Activated B cell treated with CpG ODN at 0.5 μM for 24 hours (primary cell): ENCODE data around the gene ANKMY1. TPM values are rescaled to one million over a fixed set of nuclear protein-coding genes. Genes with fewer than 3 reads are reported as not detected.
A peak's percentile ranks its signal among the peaks of the same experiment; 100 is the strongest.

Experiments
- ATAC-seq: fragments of 200-7000 bp; cut with Tn5 transposase; one replicate; pipeline ENCODE4 v1.10.0; 2021; ENCODE audit warnings: low read depth, mild to moderate bottlenecking, moderate library complexity
- CTCF ChIA-PET: fragments of 350-600 bp; sonication (Branson Sonifier 250); formaldehyde crosslinking; loops from one replicate; lab custom pipeline; 2021; ENCODE audit warnings: antibody characterized with exemption; lab: Charles Lee
- POLR2A ChIA-PET: fragments of 350-600 bp; sonication (Branson Sonifier 250); formaldehyde crosslinking; loops from one replicate; lab custom pipeline; 2021; ENCODE audit warnings: antibody characterized with exemption; lab: Charles Lee
- DNase-seq: peaks from one replicate; pipeline ENCODE4 v3.0.0; 2022
- H3K27ac Mint-ChIP-seq: one replicate; pipeline ENCODE4 v1.8.0; 2020; ENCODE audit warnings: mixed read lengths
- H3K27me3 Mint-ChIP-seq: one replicate; pipeline ENCODE4 v1.8.0; 2021; ENCODE audit warnings: mixed read lengths
- H3K36me3 Mint-ChIP-seq: one replicate; pipeline ENCODE4 v1.8.0; 2021; ENCODE audit warnings: low read depth, mixed read lengths
- H3K4me1 Mint-ChIP-seq: one replicate; pipeline ENCODE4 v1.8.0; 2021; ENCODE audit warnings: mixed read lengths
- H3K4me3 Mint-ChIP-seq: one replicate; pipeline ENCODE4 v1.8.0; 2020; ENCODE audit warnings: mild to moderate bottlenecking, mixed read lengths
- H3K9me3 Mint-ChIP-seq: one replicate; pipeline ENCODE4 v1.8.0; 2020; ENCODE audit warnings: mixed read lengths
- CTCF ChIP-seq: fragments of 200-600 bp; IDR thresholded peaks from one replicate; pipeline ENCODE4 v1.8.0; 2022; ENCODE audit warnings: antibody characterized with exemption, mild to moderate bottlenecking
- intact Hi-C: fragments of 100-400 bp; cut with micrococcal nuclease; formaldehyde crosslinking; loops from one replicate; pipeline ENCODE4 v1.15.1; 2024
- total RNA-seq: library from RNA; stranded (reverse); gene quantifications from 2 replicates; pipeline ENCODE4 v1.2.3, GENCODE V29; 2022

The ANKMY1 gene
- total RNA-seq, 1 donor from 2014 or later: 40.4 TPM

GRCh38 chr2:240586919-240587800 lies 29.4 kb upstream of the ANKMY1 start:
- H3K9me3 Mint-ChIP-seq: no peaks in the 10 kb centered on the region
- no peaks in the 10 kb centered on the region for H3K27me3 Mint-ChIP-seq
- ChIA-PET POLR2A (interaction anchor here (1.0 to 6.3 kb wide), 11 partner anchors 10 to 1296 kb away, joined by 3 to 536 read pairs (median 5); partner anchors contain the start of genes ANKMY1, DUSP28, HDAC4 and ING5), CTCF (interaction anchor here (0.6 to 4.1 kb wide), 6 partner anchors 18 to 73 kb away, joined by 3 to 52 read pairs (median 7); partner anchors contain the start of gene RNPEPL1)
- intact Hi-C loops: loop anchor here (1.0 to 2.0 kb wide), 5 partner anchors 22 to 245 kb away; partner anchors contain the start of gene GPC1
- TF ChIP-seq CTCF: no peak
- no peak for ATAC-seq
- H3K4me1 Mint-ChIP-seq: peaks cover 51% of the 10 kb centered on the region
- peak overlapping the region; percentile 81 for H3K27ac Mint-ChIP-seq
- H3K4me3 Mint-ChIP-seq: peak overlapping the region; percentile 95
- DNase-seq: no peak
- H3K36me3 Mint-ChIP-seq: peaks cover 44% of the 10 kb centered on the region

- CTCF ChIA-PET: interaction anchor here (1.0 to 4.1 kb wide), 5 partner anchors 17 to 72 kb away, joined by 3 to 52 read pairs (median 11); partner anchors contain the start of gene RNPEPL1
- peaks cover 43% of the 10 kb centered on the region for H3K36me3 Mint-ChIP-seq
- no peak for TF ChIP-seq CTCF
- ATAC-seq (peak; percentile 71), DNase-seq (peak; percentile 96)
- peak within 1 kb of the TSS; percentile 95 for H3K4me3 Mint-ChIP-seq
- peak within 1 kb of the TSS; percentile 96 for H3K27ac Mint-ChIP-seq
- H3K27me3 Mint-ChIP-seq: no peaks in the 10 kb centered on the region
- peaks cover 58% of the 10 kb centered on the region for H3K4me1 Mint-ChIP-seq
- intact Hi-C loops: loop anchor here (1.0 to 2.0 kb wide), 5 partner anchors 21 to 246 kb away; partner anchors contain the start of gene GPC1
- no peaks in the 10 kb centered on the region for H3K9me3 Mint-ChIP-seq
- POLR2A ChIA-PET: interaction anchor here (0.8 to 6.3 kb wide), 14 partner anchors 9 to 1185 kb away, joined by 3 to 536 read pairs (median 4); partner anchors contain the start of genes ANKMY1, DUSP28, HDAC4 and ING5
Observed at GRCh38 chr2:240586198-240586918, 28.6 kb upstream of the ANKMY1 start, which contains the start of gene CAPN10. Gene CAPN10 (plus strand): TSS chr2:240586734. CDS start chr2:240586912, 178 bp downstream.

GRCh38 chr2:240585681-240586197 lies 28.0 kb upstream of the ANKMY1 start:
- Mint-ChIP-seq H3K36me3 (peaks cover 41% of the 10 kb centered on the region), H3K27me3 (no peaks in the 10 kb centered on the region), H3K4me1 (peaks cover 58% of the 10 kb centered on the region), H3K9me3 (no peaks in the 10 kb centered on the region), H3K4me3 (peak overlapping the region; percentile 95), H3K27ac (peak overlapping the region; percentile 96)
- ATAC-seq (no peak), DNase-seq (no peak)
- ChIA-PET POLR2A (interaction anchor here (0.8 to 6.3 kb wide), 13 partner anchors 8 to 1185 kb away, joined by 3 to 536 read pairs (median 4); partner anchors contain the start of genes ANKMY1, DUSP28, HDAC4 and HDLBP), CTCF (interaction anchor here (1.3 to 4.1 kb wide), 4 partner anchors 17 to 72 kb away, joined by 3 to 52 read pairs (median 13); partner anchors contain the start of gene RNPEPL1)
- intact Hi-C loops: loop anchor here (1.0 to 2.0 kb wide), 5 partner anchors 20 to 247 kb away; partner anchors contain the start of gene GPC1
- no peak for TF ChIP-seq CTCF

- peak overlapping the region; percentile 95 for H3K4me3 Mint-ChIP-seq
- CTCF ChIA-PET: interaction anchor here (2.1 to 4.1 kb wide), 3 partner anchors 16 to 71 kb away, joined by 11 to 52 read pairs (median 15); partner anchors contain the start of gene RNPEPL1
- intact Hi-C loops: no loop called here
- TF ChIP-seq CTCF: no peak
- peaks cover 63% of the 10 kb centered on the region for H3K4me1 Mint-ChIP-seq
- no peaks in the 10 kb centered on the region for H3K27me3 Mint-ChIP-seq
- H3K9me3 Mint-ChIP-seq: no peaks in the 10 kb centered on the region
- DNase-seq (no peak), ATAC-seq (peak; percentile 32)
- POLR2A ChIA-PET: interaction anchor here (0.6 to 6.3 kb wide), 9 partner anchors 10 to 730 kb away, joined by 3 to 536 read pairs (median 4); partner anchors contain the start of genes DUSP28, HDLBP, RNPEPL1 and SEPTIN2
- H3K27ac Mint-ChIP-seq: peak overlapping the region; percentile 96
- peaks cover 42% of the 10 kb centered on the region for H3K36me3 Mint-ChIP-seq
Observed at GRCh38 chr2:240585101-240585500, 27.3 kb upstream of the ANKMY1 start.
